Activated CD4-positive, alpha-beta T cell treated with anti-CD3 and anti-CD28 coated beads, Interleukin-2, amount 50 U/mL, for 48 hours (primary cell): ENCODE measurements around the gene CHSY1.
"Not testable (repeated sequence)": the region's sequence is repeated elsewhere in the genome, so short reads cannot be mapped to it uniquely, and the experiment has no call there.

Source experiments
- DNase-seq, 2 experiments: peaks; one replicate each; pipeline ENCODE4 v3.0.0-alpha.2; 2020

Gene CHSY1, protein sequence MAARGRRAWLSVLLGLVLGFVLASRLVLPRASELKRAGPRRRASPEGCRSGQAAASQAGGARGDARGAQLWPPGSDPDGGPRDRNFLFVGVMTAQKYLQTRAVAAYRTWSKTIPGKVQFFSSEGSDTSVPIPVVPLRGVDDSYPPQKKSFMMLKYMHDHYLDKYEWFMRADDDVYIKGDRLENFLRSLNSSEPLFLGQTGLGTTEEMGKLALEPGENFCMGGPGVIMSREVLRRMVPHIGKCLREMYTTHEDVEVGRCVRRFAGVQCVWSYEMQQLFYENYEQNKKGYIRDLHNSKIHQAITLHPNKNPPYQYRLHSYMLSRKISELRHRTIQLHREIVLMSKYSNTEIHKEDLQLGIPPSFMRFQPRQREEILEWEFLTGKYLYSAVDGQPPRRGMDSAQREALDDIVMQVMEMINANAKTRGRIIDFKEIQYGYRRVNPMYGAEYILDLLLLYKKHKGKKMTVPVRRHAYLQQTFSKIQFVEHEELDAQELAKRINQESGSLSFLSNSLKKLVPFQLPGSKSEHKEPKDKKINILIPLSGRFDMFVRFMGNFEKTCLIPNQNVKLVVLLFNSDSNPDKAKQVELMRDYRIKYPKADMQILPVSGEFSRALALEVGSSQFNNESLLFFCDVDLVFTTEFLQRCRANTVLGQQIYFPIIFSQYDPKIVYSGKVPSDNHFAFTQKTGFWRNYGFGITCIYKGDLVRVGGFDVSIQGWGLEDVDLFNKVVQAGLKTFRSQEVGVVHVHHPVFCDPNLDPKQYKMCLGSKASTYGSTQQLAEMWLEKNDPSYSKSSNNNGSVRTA

DNA sequence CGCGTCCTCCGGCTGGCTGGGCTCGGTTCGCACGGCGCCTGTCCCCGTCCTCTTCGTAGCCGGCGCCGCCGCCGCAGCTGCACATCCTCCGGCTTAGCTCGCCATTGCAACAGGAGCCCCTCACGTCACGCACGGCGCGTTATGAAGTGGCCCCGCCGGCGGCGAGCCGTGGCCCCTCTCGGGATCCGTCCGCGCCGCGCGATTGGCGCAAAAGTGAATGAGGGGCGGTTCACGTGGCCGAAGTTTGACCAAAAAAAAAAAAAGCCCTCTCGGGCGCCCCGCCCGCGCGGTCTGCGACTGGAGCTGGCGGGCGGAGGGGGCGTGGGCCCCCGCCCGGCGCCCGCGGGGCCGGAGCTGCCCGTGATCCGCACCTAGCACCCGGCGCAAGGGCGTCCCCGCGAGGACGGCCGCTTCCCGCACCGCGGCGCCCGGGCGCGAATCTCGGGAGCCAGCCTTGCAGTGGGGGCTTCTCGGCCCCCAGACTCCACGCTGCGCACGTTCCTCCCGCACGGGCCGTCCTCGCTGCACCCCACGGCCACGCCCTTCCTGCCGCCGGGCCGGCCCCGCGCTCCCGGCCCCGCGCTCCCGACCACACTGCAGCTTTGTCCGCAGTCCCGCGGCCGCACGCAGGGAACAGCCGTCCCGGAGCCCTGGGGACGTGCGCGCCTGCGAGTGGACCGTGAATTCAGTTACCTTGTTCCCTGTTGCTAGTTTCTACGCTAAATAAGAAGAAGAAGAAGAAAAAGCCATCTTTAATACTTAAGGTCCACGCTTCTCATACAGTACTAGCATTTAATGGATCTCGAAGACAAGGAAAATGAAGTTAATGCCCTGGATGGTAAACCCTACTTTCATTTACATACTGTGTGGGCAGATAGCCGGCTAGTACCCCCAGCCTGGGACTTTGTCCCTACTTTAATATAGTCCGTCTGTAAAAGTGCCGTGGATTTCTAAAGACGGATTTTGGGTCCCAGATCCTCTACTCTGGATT lies at the start of gene CHSY1:
Gene CHSY1, minus strand, starts transcription at position 219 of the 991 bp plus-strand sequence. CDS start 592 bp downstream, outside the sequence.
- DNase-seq = peak; percentile 87 to 91

DNA sequence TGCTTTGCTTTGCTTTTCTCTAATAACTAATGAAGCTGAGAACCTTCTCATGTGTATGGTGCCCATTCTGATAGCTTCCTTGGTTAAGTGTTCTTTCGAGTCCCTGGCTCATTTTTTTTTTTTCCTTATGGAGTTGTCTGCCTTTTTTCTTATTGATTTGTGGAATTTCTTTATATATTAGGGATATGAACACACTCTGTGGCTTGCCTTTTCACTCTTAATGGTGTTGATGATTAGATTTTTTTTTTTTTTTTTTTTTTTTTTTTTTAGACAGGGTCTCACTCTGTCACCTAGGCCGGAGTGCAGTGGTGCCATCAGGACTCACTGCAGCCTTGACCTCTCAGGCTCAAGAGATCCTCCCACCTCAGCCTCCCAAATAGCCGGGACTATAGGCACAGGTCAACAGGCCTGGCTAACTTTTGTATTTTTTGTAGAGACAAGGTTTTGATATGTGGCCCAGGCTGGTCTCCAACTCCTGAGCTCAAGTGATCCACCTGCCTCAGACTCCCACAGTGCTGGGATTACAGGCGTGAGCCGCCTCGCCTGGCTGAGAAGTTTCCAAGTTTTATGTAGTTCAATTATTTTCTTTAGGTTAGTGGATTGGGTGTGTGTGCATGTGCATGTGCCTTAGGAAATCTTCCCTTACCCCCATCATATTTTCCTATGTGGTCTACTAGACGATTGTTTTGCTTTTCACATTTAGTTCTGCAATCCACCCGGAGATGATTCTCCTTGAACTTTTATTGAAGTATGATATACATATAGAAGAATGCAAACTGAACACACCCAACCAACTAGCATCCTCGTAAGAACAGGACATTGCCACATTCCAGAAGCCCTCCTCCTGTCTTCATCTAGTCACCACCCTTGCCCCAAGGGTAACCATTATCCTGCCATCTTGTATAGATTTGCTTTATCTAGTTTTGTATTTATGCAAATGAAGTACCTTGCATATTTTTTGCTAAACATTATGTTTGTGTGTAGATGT lies 44.9 kb upstream of the CHSY1 start:
- DNase-seq = no peak

DNA sequence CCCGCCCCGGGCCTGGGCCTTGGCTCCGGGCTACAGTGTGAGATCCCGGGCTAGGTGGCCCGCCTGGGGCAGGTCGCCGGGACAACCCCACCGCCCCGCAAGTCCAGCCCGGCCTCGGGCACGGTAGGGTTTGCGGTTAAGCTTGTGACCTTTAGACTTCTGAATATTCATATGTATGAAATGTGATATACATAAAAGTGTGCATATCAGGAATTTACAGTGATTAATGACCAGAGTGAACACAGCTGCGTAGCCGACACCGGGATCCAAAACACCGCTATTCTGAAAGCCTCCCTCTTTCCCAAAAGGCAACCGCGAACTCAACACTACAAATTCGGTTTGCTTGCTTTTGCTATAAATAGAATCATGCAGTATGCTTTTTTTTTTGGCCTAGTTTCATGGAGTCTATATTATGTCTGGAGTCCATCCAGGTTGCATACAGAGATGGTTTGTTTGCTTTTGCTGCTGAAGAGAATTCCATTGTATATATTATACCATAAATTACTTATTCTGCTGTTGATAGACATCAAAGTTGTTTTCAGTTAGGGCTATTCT lies 43.8 kb upstream of the CHSY1 start:
- DNase-seq = no peak

DNA sequence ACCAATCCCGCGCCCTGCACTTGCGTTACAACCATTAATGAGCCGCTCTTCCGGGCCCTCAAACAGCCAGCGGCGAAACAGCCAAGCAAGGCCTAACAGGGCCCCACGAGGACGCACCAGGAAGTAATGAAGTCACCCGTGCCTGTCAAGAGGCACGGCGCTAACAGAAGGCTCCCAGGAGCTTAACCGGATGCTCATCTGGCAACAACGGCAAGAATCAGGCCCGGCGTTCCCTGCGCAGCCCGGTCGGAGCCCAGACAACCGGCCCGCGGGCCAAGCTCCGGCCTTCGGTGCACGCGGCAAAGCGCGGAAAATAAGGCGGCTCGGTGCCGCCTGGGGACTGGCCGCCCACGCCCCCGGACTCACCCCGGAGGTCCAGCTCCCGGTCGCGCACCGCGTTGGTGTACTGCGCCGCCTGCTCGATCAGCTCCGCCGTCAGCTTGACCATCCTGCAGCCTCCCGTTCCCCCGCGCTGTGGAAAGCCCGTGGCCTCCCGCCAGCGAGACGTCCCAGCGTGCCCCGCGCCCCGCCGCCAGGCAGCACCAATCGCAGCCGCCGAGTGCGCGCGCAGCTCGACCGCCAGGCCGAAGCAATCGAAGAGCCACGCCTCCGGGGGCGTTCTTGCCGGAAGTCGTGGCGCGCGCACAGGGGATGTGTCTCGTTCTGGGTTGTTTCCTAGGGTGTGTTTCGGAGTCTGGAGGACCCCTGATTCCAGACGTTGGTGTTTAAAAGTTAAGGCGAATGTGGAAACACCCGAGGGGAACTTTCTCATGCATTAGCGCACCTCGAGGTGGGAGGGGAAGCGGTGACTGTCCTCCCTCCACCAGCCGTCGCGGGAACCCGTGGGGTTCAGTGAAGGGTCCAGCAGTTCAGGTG lies 43.1 kb upstream of the CHSY1 start, which contains the start of gene SNRPA1:
Gene SNRPA1, minus strand, starts transcription at position 518 of the 876 bp plus-strand sequence. Its CDS starts 70 bp downstream, at position 448.
- peak; percentile 97 to 98 for DNase-seq

DNA sequence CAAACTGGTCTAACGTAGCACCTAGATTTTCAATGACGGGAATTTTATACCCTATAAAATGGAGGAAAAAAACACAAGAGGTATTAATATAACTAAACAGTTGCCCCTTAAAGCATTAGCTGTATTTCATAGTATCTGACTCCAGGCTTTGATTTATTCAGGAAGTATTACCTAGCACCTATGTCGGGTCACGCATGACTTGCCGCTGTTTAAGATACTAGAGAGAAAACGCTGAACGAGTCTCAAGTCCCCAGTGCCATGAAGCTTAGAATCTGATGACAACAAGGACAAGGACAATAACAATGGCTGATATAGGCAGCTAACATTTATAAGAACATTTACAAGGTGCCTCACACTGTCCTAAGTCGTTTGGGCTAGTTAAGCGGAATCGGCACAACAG lies 41.3 kb upstream of the CHSY1 start:
- DNase-seq = no peak

DNA sequence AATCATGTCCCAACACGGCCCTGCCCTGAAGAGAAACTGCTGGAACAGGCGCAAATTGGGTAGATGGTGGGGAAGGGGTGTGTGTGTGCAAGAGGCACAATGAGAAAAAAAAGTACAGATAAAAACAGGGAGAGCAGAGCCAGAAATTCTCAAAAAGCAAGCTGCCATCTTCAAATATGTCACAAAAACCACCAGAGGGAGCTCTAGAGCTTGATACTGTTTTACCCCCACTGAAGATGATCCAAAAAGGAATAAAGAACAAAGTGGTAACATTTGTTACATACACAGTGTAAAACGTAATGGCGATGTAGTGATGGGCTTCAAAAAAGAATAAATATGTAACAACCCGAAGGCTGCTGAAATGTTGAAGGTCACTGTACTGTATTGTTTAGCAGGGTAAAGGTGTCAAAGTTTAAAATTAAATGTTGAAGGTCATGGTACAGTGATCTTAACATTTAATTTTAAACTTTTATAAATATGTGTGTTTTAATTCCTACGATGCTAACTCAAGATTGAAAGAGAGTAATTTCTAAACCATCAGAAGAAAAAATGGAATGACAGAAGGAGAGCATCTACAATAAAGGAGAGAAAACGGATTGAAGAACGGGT lies 37.2 kb upstream of the CHSY1 start:
- DNase-seq = no peak

DNA sequence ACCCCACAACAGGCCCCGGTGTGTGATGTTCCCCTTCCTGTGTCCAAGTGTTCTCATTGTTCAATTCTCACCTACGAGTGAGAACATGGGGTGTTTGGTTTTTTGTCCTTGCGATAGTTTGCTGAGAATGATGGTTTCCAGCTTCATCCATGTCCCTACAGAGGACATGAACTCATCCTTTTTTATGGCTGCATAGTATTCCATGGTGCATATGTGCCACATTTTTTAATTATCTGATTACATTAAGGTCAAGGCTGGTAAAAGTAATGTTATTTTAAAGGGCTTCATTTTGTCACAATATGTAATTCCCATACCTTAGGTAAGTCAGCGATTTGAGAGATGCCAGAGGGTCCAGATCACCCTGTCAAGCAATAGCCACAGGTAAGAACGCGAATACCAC lies 35.5 kb upstream of the CHSY1 start:
- not testable (repeated sequence) for DNase-seq

DNA sequence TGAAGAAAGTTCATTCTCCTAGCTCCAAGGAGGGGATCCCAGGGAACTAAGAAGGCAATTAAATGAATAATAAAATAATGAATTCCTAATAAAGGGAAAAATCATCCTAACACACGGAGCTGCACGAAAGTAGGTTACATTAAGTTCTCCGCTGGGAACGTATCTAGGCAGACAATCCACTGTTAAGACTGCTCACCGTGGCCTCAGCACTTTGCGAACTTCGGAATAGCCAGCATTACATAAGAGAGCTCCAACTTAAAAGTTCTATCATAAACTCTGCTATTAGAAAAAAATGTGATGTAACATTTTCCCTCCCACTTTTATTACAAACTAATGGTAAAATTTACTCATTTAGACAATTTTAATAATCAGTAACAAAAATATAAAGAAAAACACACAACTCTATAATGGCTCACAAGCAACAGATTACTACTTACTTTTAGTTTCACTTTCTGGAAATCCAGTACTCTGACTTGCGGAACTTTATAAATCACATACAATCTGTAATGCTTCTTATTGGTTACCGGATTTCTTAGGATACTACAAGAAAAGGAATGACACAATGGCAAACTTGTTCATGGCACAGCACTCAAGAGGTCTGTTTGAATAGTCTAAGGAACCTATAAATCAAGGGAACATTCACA lies 34.7 kb upstream of the CHSY1 start:
- no peak for DNase-seq

DNA sequence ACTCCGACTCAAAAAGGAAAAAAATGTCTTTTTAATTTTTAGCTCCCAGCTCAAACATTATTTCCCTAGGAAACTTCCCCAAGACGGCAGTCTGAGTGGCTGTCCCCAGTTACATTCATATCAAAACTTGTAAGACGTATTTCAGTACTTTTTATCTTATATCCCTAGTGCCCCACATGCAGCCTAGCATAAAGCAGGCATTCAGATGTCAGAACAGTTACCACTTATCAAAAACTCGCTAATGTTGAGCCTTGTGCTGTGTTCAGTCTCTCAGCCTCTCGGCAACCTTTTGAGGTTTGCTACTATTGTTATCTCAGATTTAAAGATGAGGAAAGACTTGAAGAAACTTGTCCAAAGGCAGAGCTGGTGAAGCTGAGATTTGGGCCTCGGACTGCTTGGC lies 32.1 kb upstream of the CHSY1 start:
- DNase-seq = no peak

DNA sequence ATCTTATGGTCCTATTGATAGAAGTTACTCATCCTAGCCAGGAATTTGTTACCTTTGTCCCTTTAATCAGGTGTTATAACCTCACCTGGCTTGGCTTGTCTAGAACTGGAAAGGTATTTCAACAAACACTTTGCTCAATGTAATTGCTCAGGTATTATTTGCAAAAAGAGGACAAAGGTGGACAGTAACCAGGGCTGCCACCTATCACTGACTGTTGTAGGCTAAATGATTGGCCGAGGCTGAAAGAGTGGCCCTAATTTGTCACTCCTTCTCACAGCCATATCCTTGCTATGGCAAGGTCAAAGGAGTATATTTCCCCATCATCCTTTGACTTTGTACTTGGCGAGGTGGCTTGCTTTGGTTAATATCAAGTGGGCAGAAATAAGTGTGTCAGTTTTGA lies 28.2 kb upstream of the CHSY1 start:
- no peak for DNase-seq

DNA sequence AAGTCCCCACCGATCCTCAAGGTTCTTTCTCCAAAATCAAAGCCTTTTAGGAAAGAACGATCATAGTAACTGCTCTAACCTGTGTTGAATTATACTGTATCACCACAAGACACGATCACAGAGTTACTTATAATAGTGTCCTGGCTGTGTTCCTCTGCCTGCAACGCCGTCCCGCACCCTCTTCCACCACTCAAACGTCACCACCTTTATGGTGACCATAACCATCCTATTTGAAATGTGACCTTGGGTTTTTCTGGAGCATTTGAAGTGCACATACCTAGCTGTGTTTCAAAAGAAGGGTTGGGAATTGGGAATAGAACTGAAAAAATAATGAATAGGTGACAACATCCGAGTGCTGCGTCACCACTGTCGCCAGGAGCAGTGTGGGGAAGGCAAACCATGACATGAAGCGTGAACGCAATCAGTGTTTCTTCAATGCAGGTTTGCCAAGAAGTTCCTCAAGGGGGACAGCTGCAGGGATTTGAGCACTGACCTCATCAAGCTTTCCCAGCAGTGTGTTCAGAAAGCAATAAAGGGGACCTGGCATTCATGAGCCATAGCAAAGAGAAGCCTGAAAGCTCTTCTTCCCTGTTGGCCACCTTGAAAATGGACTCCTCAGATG lies 26.2 kb upstream of the CHSY1 start:
- DNase-seq = no peak

DNA sequence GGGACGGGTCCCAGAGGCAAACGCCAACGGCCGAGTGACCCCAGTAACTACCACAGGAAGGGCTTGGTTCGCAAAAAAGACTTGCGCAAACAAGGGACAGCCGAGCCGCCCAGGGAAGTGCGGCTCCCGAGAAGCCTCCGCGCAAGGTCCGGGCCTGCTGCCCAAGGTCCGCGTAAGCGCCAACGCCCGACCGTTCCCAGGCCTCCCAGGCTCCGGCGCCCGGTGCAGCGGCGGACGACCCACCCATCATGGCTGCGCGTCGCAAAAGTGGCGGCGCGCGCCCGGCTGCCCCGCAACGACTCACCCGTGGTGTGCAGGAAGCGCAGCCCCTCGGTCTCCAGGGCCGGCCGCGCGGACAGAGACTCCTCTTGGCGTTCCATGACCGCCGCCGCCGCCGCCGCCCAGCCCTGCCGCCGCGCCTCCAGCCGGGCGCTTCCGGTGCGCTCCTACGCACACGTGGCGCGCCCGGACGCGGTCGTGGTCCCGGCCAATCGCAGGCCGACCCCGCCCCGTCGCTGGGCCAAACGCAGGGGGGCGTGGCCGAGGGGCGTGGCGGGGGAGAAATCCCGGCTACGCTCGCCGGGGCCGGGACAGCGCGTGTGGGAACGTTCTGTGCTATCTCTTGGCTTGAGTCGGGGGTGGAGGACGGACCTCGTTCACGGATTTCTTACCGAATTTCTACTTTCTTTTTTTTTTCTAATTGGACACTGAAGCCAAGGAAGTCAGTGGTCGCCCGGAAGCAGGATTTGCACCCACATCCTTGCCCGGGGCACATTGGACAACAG lies 25.4 kb upstream of the CHSY1 start, which contains the start of gene SELENOS:
Gene SELENOS, minus strand, starts transcription at position 448 of the 785 bp plus-strand sequence. Its CDS starts 68 bp downstream, at position 380.
- DNase-seq = peak; percentile 89 to 90

DNA sequence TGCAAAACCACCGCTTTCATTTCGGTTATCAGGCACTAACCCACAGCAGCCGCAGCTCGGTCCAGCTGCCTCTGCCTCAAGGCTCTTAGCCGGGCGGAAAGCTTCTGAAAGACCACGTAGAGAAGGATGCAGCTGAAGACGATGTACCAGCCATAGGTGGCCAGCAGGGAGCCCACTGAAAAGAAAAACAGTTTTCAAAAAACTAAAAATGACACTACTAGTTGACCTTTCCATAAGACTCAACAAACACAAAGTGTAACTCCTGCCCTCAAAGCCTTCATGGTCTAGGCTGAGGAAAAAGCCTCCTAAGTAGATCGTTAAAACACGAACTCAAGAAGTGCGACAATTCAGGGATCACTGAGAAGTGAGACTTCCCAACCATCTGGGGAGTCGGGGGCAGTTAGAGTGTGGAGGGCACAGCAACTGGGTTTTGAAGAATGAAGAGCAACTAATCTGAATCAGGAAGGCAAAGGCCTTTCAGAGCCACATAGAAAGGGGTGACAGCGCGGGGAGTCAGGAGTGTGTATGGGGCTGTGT lies 24.7 kb upstream of the CHSY1 start:
- DNase-seq = peak in 1 of 2 experiments; percentile 24

DNA sequence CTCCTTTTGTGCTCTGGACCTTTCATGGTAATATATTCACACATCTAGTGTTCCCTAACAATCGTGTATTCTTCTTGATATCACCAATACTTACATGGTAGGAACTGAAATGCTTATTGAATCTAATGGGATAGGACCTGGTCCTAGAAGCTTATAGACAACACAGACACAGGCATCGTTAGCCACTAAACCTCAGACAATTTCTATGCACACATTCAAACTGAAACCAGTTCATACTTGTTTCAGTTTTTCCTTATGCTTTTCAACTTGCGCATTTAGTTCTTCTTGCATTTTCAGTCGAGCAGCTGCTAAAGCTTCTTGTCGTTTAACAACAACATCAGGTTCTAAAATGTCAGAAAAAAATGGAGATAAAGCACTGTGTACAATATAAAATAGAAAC lies 23.2 kb upstream of the CHSY1 start:
- no peak for DNase-seq

DNA sequence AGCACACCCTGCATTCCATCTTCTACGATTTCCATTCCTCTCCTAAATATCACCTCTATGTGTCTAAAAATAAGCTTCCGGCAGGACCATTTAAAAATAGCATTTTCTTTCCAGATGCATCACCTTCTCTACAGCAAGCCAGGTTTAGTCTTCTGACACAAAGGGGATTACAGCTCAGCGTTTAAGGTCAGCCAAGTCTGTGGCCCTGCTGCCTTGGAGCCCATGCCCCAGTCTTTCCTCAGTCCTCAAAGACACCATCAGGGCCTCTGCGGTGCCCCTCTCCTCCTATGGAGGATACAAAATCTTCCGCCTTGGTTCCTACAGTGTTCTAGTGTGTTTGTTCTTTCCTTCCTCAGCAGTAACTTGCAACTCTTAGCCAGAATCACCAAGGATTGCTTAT lies 21.7 kb upstream of the CHSY1 start:
- no peak for DNase-seq

DNA sequence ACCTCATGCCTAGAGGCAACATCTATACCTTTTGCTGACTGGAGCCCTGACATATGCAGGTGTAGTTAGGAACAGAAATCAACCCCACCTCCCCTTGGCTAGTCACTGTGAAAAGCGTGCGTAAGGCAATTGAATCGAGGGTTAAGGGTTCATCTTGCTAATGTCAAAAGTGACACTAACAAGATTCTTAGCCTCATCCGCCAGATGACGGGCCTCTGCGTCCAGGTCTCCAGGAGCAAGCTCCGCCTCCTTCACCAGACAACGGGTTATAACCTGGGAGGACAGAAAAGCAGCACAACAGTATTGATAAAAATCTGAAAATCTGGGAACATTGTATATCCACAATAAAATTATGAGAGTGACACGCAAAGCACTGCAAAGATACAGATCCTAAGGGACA lies 20.7 kb upstream of the CHSY1 start:
- DNase-seq = no peak
